GM18517 (cell line): ENCODE data around the gene C1QTNF6.

ENCODE experiments used
- ATAC-seq: cut with Tn5 transposase; IDR thresholded peaks from one replicate; pipeline ENCODE4 v1.9.1; 2021; ENCODE audit warnings: mild to moderate bottlenecking, moderate library complexity; ENCODE audit not compliant: unreplicated experiment

The C1QTNF6 gene

DNA sequence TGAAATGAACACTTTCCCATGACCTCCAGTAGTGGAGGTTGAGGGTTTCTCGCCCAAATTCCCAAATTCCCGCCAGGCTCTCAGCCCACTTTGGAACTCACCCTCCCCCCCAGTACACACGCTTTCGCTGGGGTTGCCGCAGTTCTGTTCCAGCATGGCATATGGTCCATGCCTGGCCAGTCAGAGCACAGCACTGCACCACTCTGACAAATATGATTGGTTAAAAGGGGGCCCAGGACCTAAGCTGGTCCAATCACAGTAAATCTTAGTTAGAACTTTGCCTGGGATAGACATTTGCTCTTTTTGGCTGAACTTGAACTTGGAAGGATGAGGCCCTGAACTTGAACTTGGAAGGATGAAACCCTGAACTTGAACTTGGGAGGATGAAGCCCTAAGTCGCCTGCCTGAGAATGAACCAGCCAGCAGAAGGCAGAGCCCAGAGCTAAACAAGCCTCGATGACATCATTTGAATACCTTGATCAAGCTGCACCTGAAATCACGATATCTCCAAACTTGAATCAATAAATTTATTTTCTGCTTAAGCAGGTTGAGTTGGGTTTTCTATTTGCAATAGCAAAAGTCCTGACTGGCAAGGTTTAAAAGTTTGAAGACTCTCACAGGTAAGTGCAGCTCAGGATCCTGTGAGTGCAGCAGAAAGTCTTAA lies 36.8 kb upstream of the C1QTNF6 start:
- ATAC-seq, result no peak

DNA sequence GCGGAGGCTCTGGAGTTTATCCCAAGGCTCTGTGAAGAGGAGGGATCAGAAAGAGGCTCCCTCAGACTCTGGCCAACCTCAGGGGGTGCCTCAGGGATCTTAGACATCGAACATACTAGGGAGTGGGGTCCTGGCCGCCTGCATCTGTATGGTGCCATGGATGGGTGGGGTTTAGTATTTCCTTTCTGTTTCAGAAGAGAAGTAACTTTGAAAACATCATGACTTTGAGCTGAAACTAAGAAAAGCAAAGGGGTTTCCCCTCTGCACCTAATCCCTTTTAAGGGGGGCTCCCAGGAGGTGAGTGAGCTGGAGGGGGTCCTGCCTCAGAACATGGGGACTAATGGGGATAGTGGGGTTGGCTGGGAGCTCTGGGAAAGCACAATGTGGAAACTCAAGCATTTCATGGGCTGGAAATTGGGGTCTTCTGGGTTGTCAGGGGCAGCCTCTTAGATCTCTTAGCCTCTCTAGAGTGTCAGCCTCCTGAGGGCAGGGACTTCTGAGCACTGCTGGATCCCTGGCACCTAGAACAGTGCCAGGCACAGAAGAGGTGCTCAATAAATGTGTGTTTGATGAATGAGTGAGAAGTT lies 36.0 kb upstream of the C1QTNF6 start:
- ATAC-seq, result no peak

DNA sequence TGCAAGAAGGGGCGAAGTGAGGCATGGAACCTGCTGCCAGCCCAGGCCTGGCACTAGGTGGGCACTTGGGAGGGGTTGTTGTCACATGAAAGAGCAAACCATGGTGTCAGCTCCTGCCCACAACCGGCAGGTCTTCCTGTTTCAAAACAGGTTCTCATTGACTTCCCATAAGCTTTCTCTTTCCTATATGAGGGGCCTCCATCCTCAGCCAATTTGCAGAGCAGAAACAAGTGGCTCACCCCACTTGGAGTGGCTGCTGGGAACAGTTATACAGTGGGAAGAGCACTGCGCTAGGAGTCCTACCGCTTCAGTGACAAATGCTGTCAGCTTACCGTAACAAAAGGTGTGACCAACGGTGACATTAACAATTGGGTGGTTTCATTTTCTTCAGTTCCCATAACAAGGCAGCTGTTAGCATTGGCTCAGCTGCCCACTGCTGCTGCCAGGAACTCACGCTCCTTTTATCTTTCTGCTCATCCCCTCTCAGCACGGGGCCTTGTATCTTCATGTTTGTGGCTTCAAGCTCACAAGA lies 34.5 kb upstream of the C1QTNF6 start:
- no peak for ATAC-seq

DNA sequence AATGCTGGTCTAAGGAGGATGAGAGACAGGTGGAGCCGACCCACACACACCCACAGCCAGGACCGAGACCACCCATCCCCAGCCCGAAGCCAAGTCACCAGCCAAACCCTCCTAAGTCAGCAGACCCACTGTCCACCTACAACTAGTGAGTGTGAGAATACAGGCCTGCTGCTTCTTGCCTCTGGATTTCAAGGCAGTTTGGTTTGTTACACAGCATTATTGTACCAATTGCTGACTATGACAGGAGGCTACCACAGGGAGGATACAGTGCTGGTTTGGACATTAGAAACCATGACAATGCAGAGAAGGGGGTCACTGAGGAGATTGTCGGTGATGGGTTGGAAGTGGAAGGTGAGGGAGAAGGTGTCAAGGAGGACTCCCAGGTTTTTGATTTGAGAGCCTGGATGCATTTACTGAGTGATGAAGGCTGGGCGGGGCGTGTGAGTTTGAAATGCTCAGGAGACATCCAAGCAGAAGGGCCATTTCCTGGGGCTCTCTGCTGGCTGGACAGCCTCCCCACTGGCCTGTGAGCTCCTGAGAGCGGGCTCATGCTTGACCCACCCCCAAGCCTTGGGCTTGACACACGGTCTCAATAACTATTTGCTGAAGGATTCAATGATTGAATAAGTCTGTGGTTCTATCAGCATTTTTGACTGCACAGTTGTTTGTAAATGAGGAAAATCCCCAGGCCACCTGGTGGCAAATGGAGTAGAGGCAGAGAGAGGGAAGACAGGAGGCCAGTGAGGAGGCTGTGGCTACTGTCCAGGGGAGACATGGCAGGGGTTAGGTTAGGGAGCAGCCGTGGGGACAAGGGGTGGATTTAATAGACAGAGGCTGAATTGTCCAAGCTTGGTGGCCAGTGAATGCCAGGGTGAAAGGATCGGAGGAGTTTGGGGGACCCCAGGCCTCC lies 33.6 kb upstream of the C1QTNF6 start:
- ATAC-seq, result no peak

DNA sequence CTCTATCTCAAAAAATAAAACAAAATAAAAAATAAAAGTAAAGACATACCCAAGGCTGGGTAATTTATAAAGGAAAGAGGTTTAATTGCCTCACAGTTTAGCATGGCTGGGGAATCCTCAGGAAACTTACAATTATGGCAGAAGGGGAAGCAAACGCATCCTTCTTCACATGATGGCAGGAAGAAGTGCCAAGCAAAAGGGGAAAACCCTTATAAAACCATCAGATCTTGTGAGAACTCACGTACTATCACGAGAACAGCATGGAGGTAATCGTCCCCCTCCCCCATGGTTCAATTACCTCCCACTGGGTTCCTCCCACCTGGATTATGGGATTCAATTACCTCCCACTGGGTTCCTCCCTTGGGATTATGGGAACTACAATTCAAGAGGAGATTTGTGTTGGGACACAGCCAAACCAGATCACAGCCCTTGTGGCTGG lies 32.5 kb upstream of the C1QTNF6 start:
- ATAC-seq, result no peak

DNA sequence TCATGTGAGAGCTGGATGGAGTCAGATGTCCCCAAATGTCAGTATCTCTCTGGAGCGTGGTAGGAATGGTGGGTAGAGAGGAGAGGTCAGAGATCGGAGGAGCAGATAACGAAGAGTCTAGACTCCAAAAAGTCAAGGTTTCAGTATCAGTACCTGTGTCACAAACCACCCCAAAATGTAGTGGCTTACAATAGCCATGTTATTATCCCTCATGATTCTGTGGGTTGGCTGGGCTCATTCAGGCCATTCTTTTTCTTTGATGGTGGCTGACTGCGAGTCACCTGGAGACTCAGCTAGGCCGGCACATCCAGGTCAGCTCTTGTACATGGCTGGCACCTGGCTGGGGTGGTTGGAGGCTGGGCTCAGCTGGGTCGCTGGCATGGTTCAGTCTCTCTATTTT lies 31.5 kb upstream of the C1QTNF6 start:
- ATAC-seq, result peak; percentile 12

DNA sequence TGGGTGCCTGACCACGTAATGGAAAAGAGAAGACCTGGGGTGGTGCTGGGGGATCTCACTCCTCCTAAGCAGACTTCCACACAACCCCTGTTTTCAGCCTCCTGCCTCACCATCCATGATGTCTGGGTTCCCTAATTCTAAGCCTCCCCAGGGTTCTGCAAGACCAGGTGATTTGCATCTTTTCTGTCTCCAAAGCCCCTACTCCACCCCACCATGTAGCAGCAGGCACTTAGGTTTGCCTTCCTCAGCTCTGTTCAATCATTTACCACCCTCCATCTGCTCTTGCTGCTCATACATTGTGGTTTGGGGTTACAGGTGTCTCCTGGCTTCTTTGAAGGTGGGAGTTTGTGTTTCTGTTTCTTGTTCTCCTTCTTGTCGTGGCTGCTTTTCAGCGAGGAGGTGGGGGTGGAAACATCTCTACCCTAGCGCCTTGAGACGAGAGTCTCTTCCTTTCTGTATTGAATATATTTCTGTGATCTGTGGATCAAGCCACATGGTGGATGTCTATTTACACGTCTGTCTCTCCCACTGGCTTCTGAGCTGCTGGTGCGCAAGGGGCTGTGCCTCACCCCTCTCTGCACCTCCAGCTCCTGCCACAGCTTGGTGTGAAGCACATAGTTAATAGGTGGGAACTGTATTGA lies 30.8 kb upstream of the C1QTNF6 start:
- ATAC-seq, result peak; percentile 83

DNA sequence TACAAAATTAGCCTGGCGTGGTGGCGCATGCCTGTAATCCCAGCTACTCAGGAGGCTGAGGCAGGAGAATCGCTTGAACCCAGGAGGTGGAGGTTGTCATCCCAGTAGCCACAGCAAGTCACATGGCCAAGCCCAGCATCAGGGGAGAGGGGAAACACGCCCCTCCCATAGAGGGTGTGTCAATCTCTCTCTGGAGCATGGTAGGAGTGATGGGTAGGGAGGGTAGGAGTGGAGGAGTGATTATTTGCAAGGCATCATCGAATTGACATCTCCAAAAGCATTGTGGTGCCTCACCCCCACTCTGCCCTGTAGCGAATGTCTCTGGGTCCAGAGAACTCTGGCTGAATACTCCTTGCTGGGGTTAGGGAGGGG lies 30.3 kb upstream of the C1QTNF6 start:
- ATAC-seq, result peak; percentile 12

DNA sequence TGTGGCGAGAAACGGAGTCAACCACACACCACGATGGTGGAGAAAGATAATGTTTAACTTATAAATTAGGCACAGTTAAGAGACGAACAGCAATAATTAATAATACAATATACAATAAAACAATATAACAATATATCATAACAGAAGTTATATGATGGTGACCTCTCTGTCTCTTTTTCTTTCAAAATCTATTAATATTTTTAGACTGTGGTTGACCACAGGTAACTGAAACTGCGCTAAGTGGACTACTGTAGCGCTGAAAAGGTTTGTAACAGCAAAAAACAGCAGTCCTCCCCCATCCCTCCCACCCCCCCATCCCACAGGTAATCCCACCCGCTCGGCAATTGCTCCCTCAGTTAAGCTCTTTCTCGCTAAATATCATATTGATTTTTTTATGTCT lies 27.8 kb upstream of the C1QTNF6 start:
- ATAC-seq, result no peak

DNA sequence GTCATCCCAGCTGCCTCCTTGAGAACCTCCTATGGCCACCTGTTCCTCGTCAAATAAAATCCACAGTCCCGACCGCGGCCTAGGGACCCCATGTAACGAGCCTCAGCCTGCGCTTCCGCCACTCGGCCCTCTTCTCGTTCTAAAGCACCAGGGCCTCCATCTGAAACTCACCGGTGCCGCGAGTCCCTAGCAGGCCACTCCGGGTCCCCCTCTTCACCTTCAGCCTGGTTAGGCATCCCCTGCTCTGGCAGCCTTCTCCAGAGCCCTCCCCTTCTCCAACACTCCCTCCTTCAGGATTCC lies 26.6 kb upstream of the C1QTNF6 start:
- ATAC-seq, result no peak

DNA sequence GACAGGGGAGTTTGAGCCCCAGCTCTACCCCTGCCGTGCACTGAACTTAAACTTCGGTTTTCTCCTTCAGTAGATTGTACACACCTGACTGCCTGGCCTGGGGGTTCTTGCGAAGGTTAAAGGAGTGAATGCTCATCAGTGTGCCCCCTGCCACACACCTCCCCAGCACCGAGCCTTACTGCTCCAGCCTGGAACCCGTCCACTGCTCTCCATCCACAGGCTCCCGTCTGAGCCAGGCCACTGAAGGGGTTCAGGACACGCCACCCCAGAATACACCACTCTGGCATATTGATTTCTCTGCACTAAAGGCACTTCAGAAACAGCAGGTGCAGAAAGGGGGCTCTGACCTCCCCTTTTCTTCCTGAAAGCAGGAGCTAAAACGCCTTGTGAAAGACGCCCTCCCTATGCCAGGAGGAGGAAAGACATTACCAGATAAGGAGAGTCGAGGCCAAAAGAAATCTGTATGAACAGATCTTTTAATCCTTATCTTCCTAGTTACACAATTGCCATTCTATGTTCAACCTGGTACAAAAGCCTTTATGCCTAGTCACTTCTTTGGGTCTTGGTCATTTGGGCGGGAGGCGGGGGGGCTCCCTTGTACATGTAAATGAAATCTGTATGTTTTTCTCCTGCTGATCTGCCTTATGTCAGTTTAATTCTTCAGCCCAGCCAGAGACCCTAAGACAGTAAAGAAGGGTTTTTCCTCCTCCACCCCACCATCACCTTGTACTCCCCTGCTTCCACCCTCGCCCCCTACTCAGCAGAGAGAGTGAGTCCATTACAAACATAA lies 26.1 kb upstream of the C1QTNF6 start:
- no peak for ATAC-seq

DNA sequence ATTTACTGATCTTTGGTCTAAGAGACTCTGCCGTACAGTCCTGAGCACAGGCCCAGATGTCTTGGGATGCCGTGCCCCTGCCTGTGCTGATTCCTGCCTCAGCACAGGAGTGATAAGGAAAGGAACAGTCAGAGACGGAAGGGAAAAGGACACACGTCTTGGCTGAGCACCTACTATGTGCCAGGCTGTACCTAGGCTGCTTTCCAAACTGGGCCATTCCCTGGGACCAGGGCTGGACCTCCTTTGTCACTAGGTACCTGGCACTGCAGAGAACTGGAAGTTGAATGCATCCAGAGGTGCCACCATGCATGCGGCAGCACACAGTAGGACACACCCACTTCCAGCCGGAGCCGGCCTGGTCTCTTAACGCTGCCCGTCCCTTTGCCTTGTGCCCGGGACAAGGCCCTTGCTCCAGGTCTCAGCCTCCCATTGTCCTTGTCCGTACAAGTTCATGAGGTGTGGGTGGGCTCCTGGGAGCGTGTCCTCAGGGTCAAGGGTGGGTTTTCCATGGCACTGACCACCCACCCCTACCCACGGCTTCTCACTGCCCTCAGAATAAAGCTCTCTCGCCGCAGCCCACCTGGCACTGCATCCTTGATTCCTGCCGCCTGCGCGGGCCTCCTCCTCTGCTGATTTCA lies 25.3 kb upstream of the C1QTNF6 start:
- no peak for ATAC-seq

DNA sequence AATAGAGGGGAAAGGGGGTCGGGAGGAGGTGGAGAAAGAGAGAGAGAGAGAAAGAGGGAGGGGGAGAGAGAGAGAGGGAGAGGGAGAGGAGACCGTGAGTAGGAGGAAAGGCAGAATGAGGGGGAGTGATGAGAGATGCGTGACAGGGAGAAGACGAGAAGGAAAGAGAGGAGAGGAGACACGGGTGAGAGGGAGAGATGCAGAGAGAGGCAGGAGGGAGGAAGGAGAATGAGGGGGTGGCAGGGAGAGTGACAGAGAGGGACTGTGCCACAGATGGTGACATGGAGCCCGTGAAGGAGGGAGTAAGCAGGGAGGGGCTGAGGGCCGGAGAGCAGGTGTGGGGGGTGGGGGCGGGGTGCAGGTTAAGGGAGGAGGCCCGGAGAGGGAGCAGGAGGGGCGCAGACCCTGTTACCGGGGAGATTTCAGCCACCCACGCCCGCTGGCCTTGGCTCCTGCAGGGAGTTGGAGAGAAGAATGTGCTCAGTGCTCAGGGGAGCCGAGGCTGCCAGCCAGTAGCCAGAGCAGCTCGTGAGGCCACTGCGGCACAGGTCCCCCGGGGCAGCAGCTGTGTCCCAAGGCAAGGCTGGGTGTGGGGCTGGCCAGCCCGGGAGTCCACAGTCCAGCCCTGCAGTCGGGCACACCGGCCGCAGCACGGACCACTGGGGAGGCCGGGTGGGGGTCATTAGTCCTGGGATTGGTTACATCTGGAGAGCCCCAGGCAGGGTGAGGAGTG lies 24.3 kb upstream of the C1QTNF6 start, which contains the start of gene SSTR3:
SSTR3 (minus strand) TSS at position 304 of the 733 bp plus-strand sequence. CDS start 4,674 bp downstream, outside the sequence.
- ATAC-seq, result no peak

DNA sequence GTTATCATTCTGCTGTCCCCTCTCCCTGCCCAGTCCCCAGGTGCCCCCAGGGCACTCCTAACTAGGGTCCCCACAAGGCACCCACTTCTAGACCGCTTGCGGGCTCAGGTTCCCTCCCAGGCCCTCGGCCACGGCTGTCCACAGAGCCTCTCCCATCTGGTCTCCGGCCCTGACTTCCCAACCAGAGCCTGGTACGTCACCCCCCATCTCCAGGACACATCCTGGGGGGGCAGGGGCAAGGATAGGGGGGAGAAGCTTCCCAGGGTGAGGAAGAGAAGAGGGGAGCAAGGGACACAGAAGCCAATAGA lies 23.8 kb upstream of the C1QTNF6 start:
- ATAC-seq, result no peak

DNA sequence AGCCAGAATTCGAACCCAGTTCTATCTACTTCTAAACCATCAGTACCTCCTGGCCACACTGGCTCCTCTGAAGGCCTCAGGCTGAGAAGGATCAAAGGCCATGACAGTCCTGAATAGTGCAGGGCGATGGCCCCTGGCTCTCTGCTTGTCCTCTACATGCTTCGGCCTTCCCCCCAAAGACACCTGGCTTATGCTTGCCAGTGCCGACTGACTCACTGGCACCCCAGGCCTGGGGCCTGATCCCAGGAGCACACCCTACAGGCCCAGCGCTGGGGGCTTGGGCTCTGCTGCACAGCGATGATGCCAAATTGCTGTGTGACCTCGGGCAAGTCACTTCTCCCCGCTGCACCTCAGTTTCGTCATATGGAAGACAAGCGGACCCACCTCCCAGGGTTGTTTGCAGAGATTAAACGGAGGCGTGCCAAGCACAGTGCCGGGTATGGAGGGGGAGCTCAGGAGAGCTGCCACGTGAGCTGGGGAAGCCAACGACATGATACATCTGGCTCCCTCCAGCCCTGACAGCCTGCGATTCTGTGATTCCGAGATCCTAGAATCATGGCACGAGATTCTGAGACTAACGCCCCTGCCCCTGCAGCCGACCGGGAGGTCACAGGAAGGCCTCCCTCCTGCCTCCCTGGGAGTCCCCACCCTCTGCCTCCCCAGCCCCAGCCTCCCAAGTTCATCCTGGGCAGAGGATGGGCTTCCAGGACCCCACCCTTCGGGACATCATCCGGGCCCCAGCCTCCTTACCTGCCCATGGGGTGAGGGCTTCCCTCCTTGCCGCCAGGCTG lies 23.2 kb upstream of the C1QTNF6 start:
- ATAC-seq, result no peak

DNA sequence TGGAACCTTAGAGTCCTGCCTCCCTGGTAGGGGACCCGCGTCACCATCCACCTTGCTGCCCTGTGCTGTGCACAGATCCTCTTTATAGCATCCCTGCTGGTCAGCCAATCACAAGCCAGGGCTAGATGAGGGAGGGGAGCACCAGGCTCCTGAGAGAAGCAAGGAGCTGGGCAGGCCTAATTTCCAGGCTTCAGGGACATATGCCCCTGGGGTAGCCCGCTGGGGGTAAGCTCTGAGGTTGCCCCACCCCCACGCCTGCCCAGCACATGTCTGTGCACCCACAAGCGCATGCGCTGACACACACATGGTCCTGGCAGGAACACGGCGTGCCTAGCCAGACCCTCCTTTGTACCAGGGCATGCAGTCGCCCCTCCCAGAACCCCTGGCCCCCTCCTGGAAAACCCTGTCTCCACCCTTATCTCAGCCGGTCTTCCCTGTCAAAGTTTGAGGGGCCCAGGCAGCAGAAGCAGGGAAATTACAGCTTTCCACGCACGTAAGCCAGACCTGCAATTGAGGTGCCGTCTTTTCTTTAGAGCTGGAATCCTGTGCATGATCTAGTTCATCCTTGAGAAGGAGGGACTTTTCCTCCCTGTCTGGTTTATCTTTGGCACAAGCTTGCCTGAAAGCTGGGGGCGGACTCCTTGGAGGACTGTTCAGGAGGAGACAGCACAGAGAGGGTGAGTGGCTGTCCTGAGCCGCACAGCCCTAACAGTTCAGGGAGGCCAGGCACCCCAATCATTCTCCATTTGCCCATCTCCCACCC lies 22.2 kb upstream of the C1QTNF6 start:
- ATAC-seq, result no peak

DNA sequence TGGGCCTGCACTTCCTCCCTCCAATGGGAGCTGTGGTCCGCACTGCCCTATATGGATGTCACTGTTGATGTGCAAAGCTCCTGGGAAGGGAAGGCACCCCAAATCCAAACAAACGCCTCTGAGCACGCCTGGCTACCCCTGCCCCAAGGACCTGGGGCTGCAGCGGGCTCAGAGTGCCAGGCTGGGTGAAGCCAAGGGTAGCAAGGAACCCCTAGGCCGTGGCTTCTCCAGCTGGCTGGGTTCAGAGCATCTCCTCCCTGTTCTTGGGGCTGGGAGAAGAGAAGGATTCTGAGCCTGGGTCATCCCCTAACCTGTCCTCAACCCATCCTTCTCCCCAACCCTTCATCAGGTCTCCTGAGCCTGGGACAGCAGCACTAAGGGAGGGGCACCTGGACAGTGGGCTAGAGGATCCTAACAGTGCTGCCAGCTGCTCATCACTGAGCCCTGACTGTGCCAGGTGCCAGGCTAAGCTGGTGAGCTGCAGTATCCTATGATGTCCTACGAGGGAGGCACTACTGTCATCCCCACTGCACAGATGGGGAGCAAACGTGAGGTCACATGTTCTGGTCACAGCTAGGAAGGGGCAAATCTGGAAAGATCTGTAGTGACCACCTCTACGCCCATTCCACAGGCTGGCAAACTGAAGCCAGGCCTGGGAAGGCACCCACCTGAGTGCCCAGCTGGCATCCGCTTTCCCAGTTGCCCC lies 21.2 kb upstream of the C1QTNF6 start:
- no peak for ATAC-seq
